Stimulated activated memory B cell treated with anti-CD40 and anti-IgM and Interleukin-4, amounts not matched to agents 10 μg/mL and 1 μg/mL and 100 μg/mL, for 72 hours (primary cell): ENCODE data around the gene PDE5A.

Experiments
- ATAC-seq: fragments of 150-1000 bp; cut with Tn5 transposase; 2 replicates; pipeline ENCODE4 v1.10.0; 2021
- H3K27ac Mint-ChIP-seq: one replicate; pipeline ENCODE4 v1.8.0; 2022; ENCODE audit warnings: mild to moderate bottlenecking, mixed read lengths
- H3K27me3 Mint-ChIP-seq: one replicate; pipeline ENCODE4 v1.8.0; 2022; ENCODE audit warnings: mixed read lengths
- H3K36me3 Mint-ChIP-seq: one replicate; pipeline ENCODE4 v1.8.0; 2022; ENCODE audit warnings: mixed read lengths
- H3K4me1 Mint-ChIP-seq: one replicate; pipeline ENCODE4 v1.8.0; 2022; ENCODE audit warnings: mixed read lengths
- H3K4me3 Mint-ChIP-seq: one replicate; pipeline ENCODE4 v1.8.0; 2022; ENCODE audit warnings: mild to moderate bottlenecking, moderate library complexity, mixed read lengths
- H3K9me3 Mint-ChIP-seq: one replicate; pipeline ENCODE4 v1.8.0; 2022; ENCODE audit warnings: mixed read lengths

Gene PDE5A

GRCh38 chr4:119579823-119580222 is 48.8 kb downstream of the PDE5A start:
- Mint-ChIP-seq H3K27me3 (peaks cover 9% of the 10 kb centered on the region), H3K9me3 (peaks cover 2% of the 10 kb centered on the region), H3K36me3 (peaks cover 9% of the 10 kb centered on the region), H3K4me1 (no peaks in the 10 kb centered on the region), H3K27ac (no peak overlapping the region), H3K4me3 (no peak overlapping the region)
- no peak for ATAC-seq

GRCh38 chr4:119570401-119570800 is 58.2 kb downstream of the PDE5A start:
- no peak for ATAC-seq
- Mint-ChIP-seq H3K36me3 (peaks cover 6% of the 10 kb centered on the region), H3K4me1 (no peaks in the 10 kb centered on the region), H3K4me3 (no peak overlapping the region), H3K27ac (no peak overlapping the region), H3K27me3 (no peaks in the 10 kb centered on the region), H3K9me3 (no peaks in the 10 kb centered on the region)

- H3K9me3 Mint-ChIP-seq = peaks cover 14% of the 10 kb centered on the region
- H3K27ac Mint-ChIP-seq = no peak overlapping the region
- H3K36me3 Mint-ChIP-seq = peaks cover 16% of the 10 kb centered on the region
- no peak for ATAC-seq
- H3K27me3 Mint-ChIP-seq = no peaks in the 10 kb centered on the region
- H3K4me3 Mint-ChIP-seq = no peak overlapping the region
- H3K4me1 Mint-ChIP-seq = no peaks in the 10 kb centered on the region
Measured at GRCh38 chr4:119564106-119564505, 64.5 kb downstream of the PDE5A start.

GRCh38 chr4:119559044-119559647 is 69.5 kb downstream of the PDE5A start:
- Mint-ChIP-seq H3K27me3 (no peaks in the 10 kb centered on the region), H3K4me1 (no peaks in the 10 kb centered on the region), H3K27ac (no peak overlapping the region), H3K36me3 (peaks cover 8% of the 10 kb centered on the region), H3K9me3 (peaks cover 6% of the 10 kb centered on the region), H3K4me3 (no peak overlapping the region)
- ATAC-seq = no peak

- H3K9me3 Mint-ChIP-seq = no peaks in the 10 kb centered on the region
Measured at GRCh38 chr4:119550857-119551532, 77.6 kb downstream of the PDE5A start.

GRCh38 chr4:119549639-119550038 is 79.0 kb downstream of the PDE5A start:
- Mint-ChIP-seq H3K4me1 (no peaks in the 10 kb centered on the region), H3K27ac (no peak overlapping the region), H3K36me3 (peaks cover 15% of the 10 kb centered on the region), H3K9me3 (no peaks in the 10 kb centered on the region), H3K27me3 (no peaks in the 10 kb centered on the region), H3K4me3 (no peak overlapping the region)
- no peak for ATAC-seq

More at GRCh38 chr4:119550857-119551532, 77.6 kb downstream of the PDE5A start:
- Mint-ChIP-seq H3K4me3 (no peak overlapping the region), H3K27ac (no peak overlapping the region), H3K36me3 (peaks cover 15% of the 10 kb centered on the region), H3K27me3 (no peaks in the 10 kb centered on the region), H3K4me1 (no peaks in the 10 kb centered on the region)
- no peak for ATAC-seq

GRCh38 chr4:119543779-119544178 is 84.8 kb downstream of the PDE5A start:
- Mint-ChIP-seq H3K4me1 (no peaks in the 10 kb centered on the region), H3K9me3 (no peaks in the 10 kb centered on the region), H3K4me3 (no peak overlapping the region), H3K36me3 (peaks cover 30% of the 10 kb centered on the region), H3K27me3 (no peaks in the 10 kb centered on the region), H3K27ac (no peak overlapping the region)
- ATAC-seq = no peak

- Mint-ChIP-seq H3K36me3 (peaks cover 33% of the 10 kb centered on the region), H3K4me1 (no peaks in the 10 kb centered on the region), H3K27ac (no peak overlapping the region), H3K4me3 (no peak overlapping the region), H3K9me3 (no peaks in the 10 kb centered on the region), H3K27me3 (no peaks in the 10 kb centered on the region)
- ATAC-seq = no peak
Measured at GRCh38 chr4:119543187-119543586, 85.4 kb downstream of the PDE5A start.

GRCh38 chr4:119540249-119540648 is 88.4 kb downstream of the PDE5A start:
- Mint-ChIP-seq H3K36me3 (peaks cover 28% of the 10 kb centered on the region), H3K4me3 (no peak overlapping the region), H3K9me3 (no peaks in the 10 kb centered on the region), H3K4me1 (peaks cover 14% of the 10 kb centered on the region), H3K27me3 (no peaks in the 10 kb centered on the region), H3K27ac (no peak overlapping the region)
- ATAC-seq = no peak

GRCh38 chr4:119537586-119537985 is 91.0 kb downstream of the PDE5A start:
- peaks cover 14% of the 10 kb centered on the region for H3K4me1 Mint-ChIP-seq
- H3K36me3 Mint-ChIP-seq = peaks cover 33% of the 10 kb centered on the region
- peak overlapping the region; percentile 15 for H3K4me3 Mint-ChIP-seq
- H3K9me3 Mint-ChIP-seq = no peaks in the 10 kb centered on the region
- H3K27ac Mint-ChIP-seq = peak overlapping the region; percentile 40
- no peaks in the 10 kb centered on the region for H3K27me3 Mint-ChIP-seq
- no peak for ATAC-seq

- peak; percentile 16 for ATAC-seq
- Mint-ChIP-seq H3K4me3 (peak overlapping the region; percentile 15), H3K36me3 (peaks cover 26% of the 10 kb centered on the region), H3K27ac (peak overlapping the region; percentile 40), H3K4me1 (peaks cover 14% of the 10 kb centered on the region), H3K9me3 (no peaks in the 10 kb centered on the region), H3K27me3 (no peaks in the 10 kb centered on the region)
Measured at GRCh38 chr4:119536572-119537528, 91.8 kb downstream of the PDE5A start.

- Mint-ChIP-seq H3K4me3 (no peak overlapping the region), H3K36me3 (peaks cover 28% of the 10 kb centered on the region), H3K27me3 (no peaks in the 10 kb centered on the region), H3K27ac (no peak overlapping the region), H3K9me3 (no peaks in the 10 kb centered on the region), H3K4me1 (peaks cover 10% of the 10 kb centered on the region)
- no peak for ATAC-seq
Measured at GRCh38 chr4:119532319-119532718, 96.3 kb downstream of the PDE5A start.

GRCh38 chr4:119529788-119530187 is 98.8 kb downstream of the PDE5A start:
- no peak overlapping the region for H3K4me3 Mint-ChIP-seq
- no peaks in the 10 kb centered on the region for H3K9me3 Mint-ChIP-seq
- H3K36me3 Mint-ChIP-seq = peaks cover 29% of the 10 kb centered on the region
- ATAC-seq = no peak
- no peaks in the 10 kb centered on the region for H3K27me3 Mint-ChIP-seq
- no peaks in the 10 kb centered on the region for H3K4me1 Mint-ChIP-seq
- no peak overlapping the region for H3K27ac Mint-ChIP-seq

- Mint-ChIP-seq H3K36me3 (peaks cover 14% of the 10 kb centered on the region), H3K4me1 (no peaks in the 10 kb centered on the region), H3K27ac (no peak overlapping the region), H3K4me3 (no peak overlapping the region), H3K9me3 (no peaks in the 10 kb centered on the region), H3K27me3 (no peaks in the 10 kb centered on the region)
- no peak for ATAC-seq
Measured at GRCh38 chr4:119526786-119527550, 101.6 kb downstream of the PDE5A start.
